Uterus (tissue), 2 donors: ENCODE measurements around the gene PRDM13.

Source experiments
- POLR2A ChIP-seq, 2 donors: fragments of 450-650 bp; IDR thresholded peaks; one replicate each; pipeline ENCODE4 v1.6.1; 2016; ENCODE audit warnings: antibody characterized with exemption in 2 of 2, mild to moderate bottlenecking in 1 of 2, moderate library complexity in 1 of 2
- TF ChIP-seq, protein P1 (sequence below), 4 experiments: fragments of 200-600 bp in 2 of 4; fragments of 450-650 bp in 2 of 4; sonication (generic) in 2 of 4; IDR thresholded peaks; one replicate each; pipeline ENCODE4 v1.5.1; 2016 to 2019; ENCODE audit warnings: antibody characterized with exemption in 4 of 4, mild to moderate bottlenecking in 2 of 4, moderate library complexity in 1 of 4

DNA sequence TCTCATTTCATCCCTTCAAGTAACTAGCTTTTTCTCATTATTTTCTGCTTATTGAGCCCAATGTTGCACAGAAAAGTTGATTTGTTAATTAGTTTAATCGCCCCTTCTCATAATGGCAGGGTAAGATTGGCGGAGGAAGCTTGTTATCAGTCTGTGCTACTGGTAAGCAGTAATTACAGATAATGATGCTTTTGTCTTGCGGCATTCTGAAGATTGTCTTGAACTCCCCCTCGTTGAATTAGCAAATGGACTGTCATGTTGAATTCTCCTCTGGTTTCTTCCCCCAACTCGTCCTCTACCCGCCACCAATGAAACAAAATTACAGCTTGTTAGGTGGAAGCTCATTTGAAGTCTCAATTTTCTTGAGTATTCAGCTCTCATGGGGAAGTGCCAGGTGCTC is 39.4 kb downstream of the PRDM13 start:
- TF ChIP-seq, protein P1, sequence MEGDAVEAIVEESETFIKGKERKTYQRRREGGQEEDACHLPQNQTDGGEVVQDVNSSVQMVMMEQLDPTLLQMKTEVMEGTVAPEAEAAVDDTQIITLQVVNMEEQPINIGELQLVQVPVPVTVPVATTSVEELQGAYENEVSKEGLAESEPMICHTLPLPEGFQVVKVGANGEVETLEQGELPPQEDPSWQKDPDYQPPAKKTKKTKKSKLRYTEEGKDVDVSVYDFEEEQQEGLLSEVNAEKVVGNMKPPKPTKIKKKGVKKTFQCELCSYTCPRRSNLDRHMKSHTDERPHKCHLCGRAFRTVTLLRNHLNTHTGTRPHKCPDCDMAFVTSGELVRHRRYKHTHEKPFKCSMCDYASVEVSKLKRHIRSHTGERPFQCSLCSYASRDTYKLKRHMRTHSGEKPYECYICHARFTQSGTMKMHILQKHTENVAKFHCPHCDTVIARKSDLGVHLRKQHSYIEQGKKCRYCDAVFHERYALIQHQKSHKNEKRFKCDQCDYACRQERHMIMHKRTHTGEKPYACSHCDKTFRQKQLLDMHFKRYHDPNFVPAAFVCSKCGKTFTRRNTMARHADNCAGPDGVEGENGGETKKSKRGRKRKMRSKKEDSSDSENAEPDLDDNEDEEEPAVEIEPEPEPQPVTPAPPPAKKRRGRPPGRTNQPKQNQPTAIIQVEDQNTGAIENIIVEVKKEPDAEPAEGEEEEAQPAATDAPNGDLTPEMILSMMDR (IDR thresholded peaks at IDR 0.05): no peak
- no peak for TF ChIP-seq POLR2A (IDR thresholded peaks at IDR 0.05)
